H1 (cell line): Measurements from ENCODE around the gene CILP. TPM values are rescaled to one million over a fixed set of nuclear protein-coding genes. Genes with fewer than 3 reads are reported as not detected.

Experiments
- CTCF ChIA-PET: fragments of 300-600 bp; sonication (Branson Sonifier 250); formaldehyde crosslinking; loops from one replicate; lab custom pipeline; 2021; ENCODE audit not compliant: partially characterized antibody; lab: Charles Lee
- POLR2A ChIA-PET: fragments of 300-600 bp; sonication (Branson Sonifier 250); formaldehyde crosslinking; loops from one replicate; lab custom pipeline; 2021; ENCODE audit warnings: inconsistent platforms; ENCODE audit not compliant: partially characterized antibody; lab: Charles Lee
- DNase-seq, 2 experiments: peaks; one replicate each; pipeline versions ENCODE4 v3.0.0 to v3.0.0-alpha.2; 2010 to 2022; ENCODE audit warnings: low spot score in 2 of 2, low read depth in 1 of 2, mixed read lengths in 1 of 2
- FAIRE-seq: peaks from 2 replicates; lab custom pipeline; 2011; peaks lifted over from hg19 to GRCh38; lab: Jason Lieb, UNC
- H2AFZ ChIP-seq: 2 replicates; pipeline ENCODE4 v1.8.1; 2012; ENCODE audit warnings: low read length, inconsistent platforms
- H2AK5ac ChIP-seq: 2 replicates; pipeline ENCODE4 v1.6.1; 2013; ENCODE audit warnings: low read depth, low read length
- H2BK120ac ChIP-seq: replicated peaks from 2 replicates; pipeline ENCODE3; 2013; ENCODE audit warnings: low read depth, low read length, inconsistent platforms
- H2BK12ac ChIP-seq: 2 replicates; pipeline ENCODE4 v1.6.1; 2013; ENCODE audit warnings: low read depth, low read length
- H2BK15ac ChIP-seq: 2 replicates; pipeline ENCODE4 v1.6.1; 2013; ENCODE audit warnings: low read length
- H2BK20ac ChIP-seq: 2 replicates; pipeline ENCODE4 v1.6.1; 2013; ENCODE audit warnings: low read length
- H2BK5ac ChIP-seq: 2 replicates; pipeline ENCODE4 v1.6.1; 2013; ENCODE audit warnings: low read depth, low read length
- H3K14ac ChIP-seq: 2 replicates; pipeline ENCODE4 v1.6.1; 2013; ENCODE audit warnings: inconsistent platforms; ENCODE audit not compliant: insufficient read length
- H3K18ac ChIP-seq: 2 replicates; pipeline ENCODE4 v1.6.1; 2013; ENCODE audit warnings: low read length; ENCODE audit errors: extremely low read depth
- H3K23ac ChIP-seq: 2 replicates; pipeline ENCODE4 v1.6.1; 2013; ENCODE audit warnings: inconsistent platforms; ENCODE audit not compliant: insufficient read length
- H3K23me2 ChIP-seq: 2 replicates; pipeline ENCODE4 v1.6.1; 2013; ENCODE audit warnings: low read depth, low read length
- H3K27ac ChIP-seq: 2 replicates; pipeline ENCODE4 v1.6.1; 2011; ENCODE audit warnings: low read depth, low read length, inconsistent platforms
- H3K27me3 ChIP-seq, 4 experiments: replicated peaks in 1 of 4; 1 replicate in 1 of 4; 2 replicates in 3 of 4; pipeline versions ENCODE4 v1.6.1 to v1.8.1; 2011 to 2013; ENCODE audit warnings: low read length in 3 of 4, mild to moderate bottlenecking in 3 of 4, inconsistent platforms in 2 of 4, mixed read lengths in 2 of 4, moderate library complexity in 1 of 4; ENCODE audit not compliant: control insufficient read depth in 3 of 4, insufficient read depth in 3 of 4; ENCODE audit errors: extremely low read depth in 1 of 4
- H3K36me3 ChIP-seq, 4 experiments: 2 replicates each; pipeline versions ENCODE4 v1.6.1 to v1.8.1; 2011 to 2013; ENCODE audit warnings: mild to moderate bottlenecking in 4 of 4, low read length in 3 of 4, moderate library complexity in 2 of 4, control low read depth in 1 of 4, inconsistent platforms in 1 of 4; ENCODE audit not compliant: insufficient read depth in 4 of 4, control insufficient read depth in 2 of 4
- H3K4ac ChIP-seq: replicated peaks from 2 replicates; pipeline ENCODE3; 2013; ENCODE audit warnings: low read length, low read depth, mixed read lengths, inconsistent platforms; ENCODE audit not compliant: insufficient read length
- H3K4me1 ChIP-seq, 4 experiments: replicated peaks in 1 of 4; 1 replicate in 1 of 4; 2 replicates in 3 of 4; pipeline versions ENCODE4 v1.6.1 to v1.8.1; 2011 to 2013; ENCODE audit warnings: low read length in 3 of 4, inconsistent platforms in 2 of 4, mixed read lengths in 1 of 4; ENCODE audit not compliant: insufficient read depth in 4 of 4, control insufficient read depth in 3 of 4
- H3K4me2 ChIP-seq, 2 experiments: 2 replicates each; pipeline versions ENCODE4 v1.6.1 to v1.8.1; 2011 to 2013; ENCODE audit warnings: low read depth in 2 of 2, low read length in 2 of 2, control low read depth in 1 of 2, inconsistent platforms in 1 of 2, mild to moderate bottlenecking in 1 of 2; ENCODE audit not compliant: insufficient read depth in 1 of 2
- H3K4me3 ChIP-seq, 4 experiments: fragments of 200-600, 300-600 bp in 1 of 4; sonication (generic), shearing (Covaris generic), sonication (Bioruptor Twin) in 1 of 4; 2 replicates each; pipeline versions ENCODE4 v1.5.1 to v1.8.1; 2011 to 2016; ENCODE audit warnings: low read length in 4 of 4, low read depth in 3 of 4, control low read depth in 2 of 4, inconsistent platforms in 2 of 4, mild to moderate bottlenecking in 2 of 4, mixed read lengths in 1 of 4, moderate library complexity in 1 of 4; ENCODE audit not compliant: insufficient read depth in 2 of 4; ENCODE audit errors: extremely low read depth in 1 of 4
- H3K56ac ChIP-seq: replicated peaks from 2 replicates; pipeline ENCODE3; 2013; ENCODE audit warnings: low read depth, mild to moderate bottlenecking, mixed read lengths, low read length, inconsistent platforms; ENCODE audit not compliant: insufficient read length
- H3K79me1 ChIP-seq: 2 replicates; pipeline ENCODE4 v1.6.1; 2013; ENCODE audit warnings: low read depth, low read length, control low read depth
- H3K79me2 ChIP-seq, 2 experiments: 2 replicates each; pipeline versions ENCODE4 v1.6.1 to v1.8.1; 2012 to 2013; ENCODE audit warnings: low read length in 2 of 2, mild to moderate bottlenecking in 2 of 2, inconsistent platforms in 1 of 2; ENCODE audit not compliant: insufficient read depth in 2 of 2, control insufficient read depth in 1 of 2
- H3K9ac ChIP-seq, 4 experiments: replicated peaks in 1 of 4; 1 replicate in 1 of 4; 2 replicates in 3 of 4; pipeline versions ENCODE4 v1.6.1 to v1.8.1; 2011 to 2013; ENCODE audit warnings: low read depth in 3 of 4, low read length in 3 of 4, control low read depth in 2 of 4, mild to moderate bottlenecking in 2 of 4, moderate library complexity in 2 of 4, inconsistent platforms in 1 of 4; ENCODE audit errors: extremely low read depth in 1 of 4
- H3K9me3 ChIP-seq, 2 experiments: 2 replicates each; pipeline versions ENCODE4 v1.6.1 to v1.8.1; 2012 to 2013; ENCODE audit warnings: mild to moderate bottlenecking in 2 of 2, moderate library complexity in 2 of 2, control low read depth in 1 of 2, inconsistent platforms in 1 of 2, low read depth in 1 of 2, low read length in 1 of 2, mixed read lengths in 1 of 2; ENCODE audit not compliant: insufficient read depth in 2 of 2
- H4K20me1 ChIP-seq, 2 experiments: replicated peaks in 1 of 2; 2 replicates each; pipeline versions ENCODE3 to v1.8.1; 2011 to 2013; ENCODE audit warnings: inconsistent platforms in 2 of 2, low read length in 2 of 2, mild to moderate bottlenecking in 1 of 2; ENCODE audit not compliant: insufficient read depth in 2 of 2, control insufficient read depth in 1 of 2
- H4K5ac ChIP-seq: 2 replicates; pipeline ENCODE4 v1.6.1; 2013; ENCODE audit warnings: low read length, low read depth, mixed read lengths, inconsistent platforms; ENCODE audit not compliant: insufficient read length
- H4K8ac ChIP-seq: 2 replicates; pipeline ENCODE4 v1.8.0; 2013; ENCODE audit warnings: mild to moderate bottlenecking, moderate library complexity, low read length, inconsistent platforms; ENCODE audit not compliant: insufficient read depth; ENCODE audit errors: extremely low read depth
- H4K91ac ChIP-seq: replicated peaks from 2 replicates; pipeline ENCODE3; 2013; ENCODE audit warnings: low read length, mixed read lengths, inconsistent platforms; ENCODE audit not compliant: insufficient read length
- CTBP2 ChIP-seq: IDR thresholded peaks from 2 replicates; pipeline ENCODE4 v1.7.0; 2011; ENCODE audit warnings: borderline replicate concordance, mild to moderate bottlenecking, moderate library complexity, mixed read lengths, low read length; ENCODE audit not compliant: insufficient read depth, insufficient read length
- KDM5A ChIP-seq: fragments of 200-600 bp; IDR thresholded peaks from 2 replicates; pipeline ENCODE4 v1.7.1; 2012; ENCODE audit warnings: mild to moderate bottlenecking, low read length, inconsistent platforms, mixed read lengths
- RFX5 ChIP-seq: IDR thresholded peaks from 2 replicates; pipeline ENCODE4 v1.6.1; 2011; ENCODE audit warnings: low read depth, low read length, improper control_type of control experiment, borderline replicate concordance
- RNF2 ChIP-seq: fragments of 200-900, 300-1000 bp; sonication (generic); IDR thresholded peaks from 2 replicates; pipeline ENCODE4 v1.7.1; 2016; ENCODE audit warnings: borderline replicate concordance, low read depth, mild to moderate bottlenecking, antibody characterized with exemption, low read length; ENCODE audit not compliant: poor library complexity, severe bottlenecking; ENCODE audit errors: missing control alignments
- SAP30 ChIP-seq: fragments of 300-600 bp; sonication (generic); IDR thresholded peaks from 2 replicates; pipeline ENCODE4 v1.7.1; 2012; ENCODE audit warnings: low read length, moderate library complexity, mild to moderate bottlenecking, inconsistent platforms; ENCODE audit not compliant: insufficient read depth, insufficient replicate concordance
- SUZ12 ChIP-seq: fragments of 200-600 bp; sonication (generic); IDR thresholded peaks from 2 replicates; pipeline ENCODE4 v1.6.1; 2012; ENCODE audit warnings: mild to moderate bottlenecking, inconsistent platforms, low read length, moderate library complexity, mixed read lengths
- USF2 ChIP-seq: IDR thresholded peaks from 2 replicates; pipeline ENCODE4 v1.6.1; 2011; ENCODE audit warnings: low read length, improper control_type of control experiment
- YY1 ChIP-seq: IDR thresholded peaks from 2 replicates; pipeline ENCODE4 v1.6.1; 2011; ENCODE audit warnings: low read depth, mild to moderate bottlenecking, low read length
- WGBS, 2 experiments: shearing (Covaris generic) in 1 of 2; methylation state at CpG; one replicate each; pipeline versions ENCODE4 v1.1.6 to v1.1.7; 2013 to 2015; ENCODE audit warnings: low lambda C conversion rate in 2 of 2, mixed read lengths in 2 of 2, inconsistent platforms in 1 of 2, low coverage in 1 of 2, missing lambda C conversion rate in 1 of 2; ENCODE audit not compliant: insufficient replicate concordance in 2 of 2, insufficient coverage in 1 of 2, insufficient read length in 1 of 2; ENCODE audit errors: extremely low coverage in 1 of 2, missing lambda C conversion rate in 1 of 2; 5-methylcytosine and 5-hydroxymethylcytosine counted together
- polyA plus RNA-seq, 7 experiments: library from polyadenylated mRNA; depleted of rRNA in 3 of 7; stranded (reverse) in 5 of 7; unstranded in 2 of 7; fragments of >200 nt in 5 of 7; fragments of 200-250 nt in 2 of 7; gene quantifications; 1 replicate in 5 of 7; 2 replicates in 1 of 7; 4 replicates in 1 of 7; pipeline versions ENCODE4 v1.2.1 to v1.2.3, GENCODE V29; 2011 to 2013; ENCODE audit warnings: missing spikeins in 2 of 7, mixed read lengths in 2 of 7
- total RNA-seq: library from RNA; stranded (reverse); fragmentation: NEBNext Ultra II Directional; extraction: Animal tissue kit (Norgen Biotek cat#: 25700); gene quantifications from 2 replicates; pipeline ENCODE4 v1.2.1, GENCODE V29; 2021

CILP gene
- total and polyA plus RNA-seq, 2 of the 8 experiments (the other 6 are each of a cell fraction or from before 2014, with no cell fraction given) = 0.02 TPM; not detected in 1

DNA sequence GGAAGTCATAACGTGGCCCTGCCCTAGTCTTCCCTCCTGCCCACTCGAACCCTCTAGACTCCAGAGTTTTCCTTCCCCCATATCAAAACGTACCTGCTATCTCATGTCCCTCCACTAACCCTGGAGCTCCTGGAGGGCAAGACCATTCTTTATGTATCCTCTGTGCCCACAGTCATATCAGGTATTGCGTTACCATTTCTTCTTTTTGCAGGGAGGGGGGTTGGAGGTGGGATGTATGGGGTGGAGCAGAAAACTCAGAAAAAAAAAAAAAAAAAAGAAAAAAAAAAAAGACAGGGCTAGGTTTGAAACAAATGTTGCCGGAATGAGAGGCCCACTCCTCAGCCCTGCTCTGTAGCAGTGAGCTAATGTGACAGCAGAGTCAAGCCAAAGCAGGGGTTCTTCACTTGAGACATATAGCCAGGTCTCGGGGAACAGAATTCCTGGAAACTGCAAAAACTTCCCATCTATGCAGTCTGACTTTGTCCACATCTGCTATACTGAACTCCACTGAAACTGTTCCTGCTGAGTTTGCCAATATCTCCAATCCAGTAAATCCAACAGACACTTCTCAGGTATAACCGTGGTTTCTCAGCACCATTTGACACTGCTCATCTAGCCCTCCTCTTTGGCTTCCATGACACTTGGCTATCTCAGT lies 44.3 kb upstream of the CILP start:
- Histone ChIP-seq H3K27me3 (no peaks in the 10 kb centered on the region), H3K36me3 (no peaks in the 10 kb centered on the region), H3K4me2 (no peak overlapping the region), H3K14ac (no peak overlapping the region), H3K9ac (no peak overlapping the region), H4K91ac (no peak overlapping the region), H4K20me1 (no peaks in the 10 kb centered on the region), H2BK12ac (no peak overlapping the region), H3K27ac (no peak overlapping the region), H3K23me2 (no peaks in the 10 kb centered on the region), H2BK5ac (no peak overlapping the region), H3K79me2 (no peaks in the 10 kb centered on the region), H2AK5ac (no peak overlapping the region), H2BK15ac (no peak overlapping the region), H3K18ac (no peak overlapping the region), H2AFZ (no peak overlapping the region), H2BK20ac (no peak overlapping the region), H4K8ac (no peak overlapping the region), H3K4me1 (no peaks in the 10 kb centered on the region), H3K9me3 (no peaks in the 10 kb centered on the region), H3K23ac (no peak overlapping the region), H4K5ac (no peak overlapping the region), H3K4ac (no peak overlapping the region), H3K79me1 (no peaks in the 10 kb centered on the region), H3K4me3 (no peak overlapping the region), H3K56ac (no peak overlapping the region), H2BK120ac (no peak overlapping the region)
- FAIRE-seq (no peak), DNase-seq (no peak)
- ChIA-PET POLR2A (interaction anchor here (1.0 to 1.1 kb wide), 2 partner anchors 9 to 18 kb away, joined by 3 read pairs; no protein-coding TSS in a partner anchor), CTCF (interaction anchor here (1.3 to 3.4 kb wide), 4 partner anchors 16 to 48 kb away, joined by 4 to 16 read pairs (median 6); no protein-coding TSS in a partner anchor)
- WGBS, 2 experiments = 96% methylated on average over 6 of the region's 7 CpGs; no CpG with 5 or more reads in 1 of the 2 experiments
- TF ChIP-seq RFX5 = no peak
- TF ChIP-seq SAP30 = no peak
- no peak for TF ChIP-seq USF2
- TF ChIP-seq RNF2 = no peak
- TF ChIP-seq SUZ12 = no peak
- TF ChIP-seq CTBP2 = no peak
- no peak for TF ChIP-seq YY1
- TF ChIP-seq KDM5A = no peak
- TF ChIP-seq, all 59 proteins: peak for 0
